ENCODE measurements around the gene LRTM2.

Gene LRTM2

DNA sequence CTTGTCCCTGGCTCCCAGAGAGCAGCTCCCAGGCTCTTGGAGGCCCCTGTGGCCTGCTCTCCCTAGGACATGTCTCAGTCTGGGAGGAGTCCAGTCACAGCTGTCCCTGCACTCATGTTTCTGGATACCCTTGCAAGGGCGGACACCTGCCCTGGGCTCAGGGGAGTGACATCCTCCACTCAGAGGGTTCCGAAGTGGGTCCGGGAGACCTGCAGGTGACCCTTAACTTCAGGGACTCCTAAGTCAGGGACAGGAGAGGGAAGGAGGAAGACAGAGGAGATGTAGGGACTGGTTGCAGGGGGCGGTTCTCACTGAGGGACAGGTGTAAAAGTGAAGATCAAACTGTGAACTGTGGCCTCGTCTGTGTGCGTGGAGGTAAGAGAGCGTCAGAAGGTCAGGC lies 60.5 kb downstream of the LRTM2 start:
- H3K27ac ChIP-seq (ENCODE audit: insufficient read depth in 1 of 2, low read depth in 1 of 2, low read length in 2 of 2, poor library complexity in 1 of 2, severe bottlenecking in 2 of 2), result no peak overlapping the region
- no peaks in the 10 kb centered on the region for H3K36me3 ChIP-seq (ENCODE audit: control insufficient read depth in 4 of 4, insufficient read depth in 4 of 4, low read length in 3 of 4)
- ChIA-PET CTCF (no interaction called here), POLR2A (no interaction called here)
- WGBS (ENCODE audit: insufficient coverage), result 95% methylated on average over 6 of the region's 7 CpGs
- H3K27me3 ChIP-seq (replicated peaks in 2 of 5; ENCODE audit: control insufficient read depth in 4 of 5, insufficient read depth in 5 of 5, low read length in 4 of 5), result no peaks in the 10 kb centered on the region
- H3K4me1 ChIP-seq (ENCODE audit: control extremely low read depth in 1 of 4, control insufficient read depth in 4 of 4, insufficient read depth in 4 of 4, low read length in 3 of 4), result no peaks in the 10 kb centered on the region
- H3K9me3 ChIP-seq (ENCODE audit: control extremely low read depth in 1 of 5, control insufficient read depth in 4 of 5, insufficient read depth in 2 of 5, low read depth in 1 of 5, low read length in 4 of 5), result no peaks in the 10 kb centered on the region
- no peak for DNase-seq
- no peak overlapping the region for H3K4me3 ChIP-seq (ENCODE audit: control insufficient read depth in 1 of 7, extremely low read depth in 1 of 7, insufficient read depth in 4 of 7, low read depth in 2 of 7, low read length in 6 of 7)

DNA sequence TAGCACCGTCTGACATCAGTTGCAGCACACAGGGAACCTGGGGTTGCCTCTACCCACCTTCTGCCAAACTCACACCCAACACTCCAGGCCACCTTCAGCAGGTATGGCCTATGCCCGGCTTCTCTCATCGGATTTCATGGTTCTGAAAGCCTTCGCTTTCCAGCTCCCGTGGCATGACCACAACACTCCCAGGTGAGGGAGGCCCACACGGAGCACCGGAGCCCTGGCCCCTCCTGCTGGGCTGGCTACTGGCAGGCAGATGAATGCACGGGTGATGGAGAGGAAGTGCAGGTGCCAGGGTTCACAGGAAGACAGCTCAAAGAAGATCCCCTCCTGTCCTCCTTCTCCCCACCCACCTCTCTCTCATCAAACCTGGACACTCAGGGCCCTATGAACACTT lies 60.9 kb downstream of the LRTM2 start:
- Histone ChIP-seq H3K27ac (ENCODE audit: insufficient read depth in 1 of 2, low read depth in 1 of 2, low read length in 2 of 2, poor library complexity in 1 of 2, severe bottlenecking in 2 of 2) (no peak overlapping the region), H3K27me3 (replicated peaks in 2 of 5; ENCODE audit: control insufficient read depth in 4 of 5, insufficient read depth in 5 of 5, low read length in 4 of 5) (no peaks in the 10 kb centered on the region), H3K9me3 (ENCODE audit: control extremely low read depth in 1 of 5, control insufficient read depth in 4 of 5, insufficient read depth in 2 of 5, low read depth in 1 of 5, low read length in 4 of 5) (no peaks in the 10 kb centered on the region), H3K36me3 (ENCODE audit: control insufficient read depth in 4 of 4, insufficient read depth in 4 of 4, low read length in 3 of 4) (no peaks in the 10 kb centered on the region), H3K4me1 (ENCODE audit: control extremely low read depth in 1 of 4, control insufficient read depth in 4 of 4, insufficient read depth in 4 of 4, low read length in 3 of 4) (no peaks in the 10 kb centered on the region), H3K4me3 (ENCODE audit: control insufficient read depth in 1 of 7, extremely low read depth in 1 of 7, insufficient read depth in 4 of 7, low read depth in 2 of 7, low read length in 6 of 7) (no peak overlapping the region)
- CTCF ChIA-PET, result no interaction called here
- DNase-seq, result no peak
- 97% methylated on average over 7 of the region's 8 CpGs for WGBS (ENCODE audit: insufficient coverage)
- POLR2A ChIA-PET, result no interaction called here

DNA sequence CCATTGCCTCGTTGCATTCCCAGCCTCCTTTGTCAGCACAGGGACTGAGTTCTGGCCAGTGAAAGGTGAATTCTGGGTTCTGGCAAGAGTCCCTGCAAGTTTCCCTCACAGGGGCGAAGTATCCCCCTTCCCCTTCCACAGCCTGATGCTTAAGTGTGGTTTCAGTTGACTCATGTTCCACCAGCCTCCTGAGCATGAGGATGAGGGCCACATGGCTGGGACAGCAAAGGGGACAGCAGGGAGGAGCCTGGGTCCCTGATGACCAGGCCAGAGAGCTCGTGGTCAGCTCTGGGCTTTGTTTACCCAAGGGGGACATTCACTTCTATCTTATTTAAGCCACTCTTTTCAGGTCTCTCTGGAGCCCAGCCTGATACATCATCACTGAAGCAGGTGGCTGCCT lies 61.6 kb downstream of the LRTM2 start:
- Histone ChIP-seq H3K36me3 (ENCODE audit: control insufficient read depth in 4 of 4, insufficient read depth in 4 of 4, low read length in 3 of 4) (no peaks in the 10 kb centered on the region), H3K27me3 (replicated peaks in 2 of 5; ENCODE audit: control insufficient read depth in 4 of 5, insufficient read depth in 5 of 5, low read length in 4 of 5) (no peaks in the 10 kb centered on the region), H3K27ac (ENCODE audit: insufficient read depth in 1 of 2, low read depth in 1 of 2, low read length in 2 of 2, poor library complexity in 1 of 2, severe bottlenecking in 2 of 2) (no peak overlapping the region), H3K4me1 (ENCODE audit: control extremely low read depth in 1 of 4, control insufficient read depth in 4 of 4, insufficient read depth in 4 of 4, low read length in 3 of 4) (no peaks in the 10 kb centered on the region), H3K9me3 (ENCODE audit: control extremely low read depth in 1 of 5, control insufficient read depth in 4 of 5, insufficient read depth in 2 of 5, low read depth in 1 of 5, low read length in 4 of 5) (peaks cover 0 to 1% (median 0%) of the 10 kb centered on the region in 5 experiments), H3K4me3 (ENCODE audit: control insufficient read depth in 1 of 7, extremely low read depth in 1 of 7, insufficient read depth in 4 of 7, low read depth in 2 of 7, low read length in 6 of 7) (no peak overlapping the region)
- CTCF ChIA-PET, result no interaction called here
- POLR2A ChIA-PET, result no interaction called here
- WGBS (ENCODE audit: insufficient coverage), result 100% methylated on average over 2 of the region's 3 CpGs
- DNase-seq, result no peak

DNA sequence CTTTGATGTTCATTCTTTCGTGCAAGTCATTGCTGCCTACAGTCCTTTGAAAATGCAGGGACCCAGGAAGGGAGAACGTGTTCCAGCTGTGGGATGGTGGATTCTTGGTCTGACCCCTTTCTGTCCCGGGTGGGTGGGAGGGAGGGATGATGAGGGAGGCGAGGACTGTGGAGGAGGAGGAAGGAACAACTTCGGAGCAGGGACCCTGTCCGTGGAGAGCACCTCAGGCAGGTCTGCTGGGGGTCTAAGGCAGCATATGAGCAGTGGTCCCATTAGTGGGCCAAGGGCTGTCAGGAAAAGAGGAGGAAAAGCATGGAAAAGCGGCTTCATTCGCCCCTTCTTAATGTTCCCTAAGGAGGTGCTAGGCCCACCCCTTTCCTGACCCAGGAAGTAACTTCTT lies 62.0 kb downstream of the LRTM2 start:
- ChIA-PET CTCF (no interaction called here), POLR2A (no interaction called here)
- H3K9me3 ChIP-seq (ENCODE audit: control extremely low read depth in 1 of 5, control insufficient read depth in 4 of 5, insufficient read depth in 2 of 5, low read depth in 1 of 5, low read length in 4 of 5), result peaks cover 0 to 5% (median 0%) of the 10 kb centered on the region in 5 experiments
- no peaks in the 10 kb centered on the region for H3K4me1 ChIP-seq (ENCODE audit: control extremely low read depth in 1 of 4, control insufficient read depth in 4 of 4, insufficient read depth in 4 of 4, low read length in 3 of 4)
- no peak for DNase-seq
- WGBS (ENCODE audit: insufficient coverage), result 94% methylated on average over 5 of the region's 8 CpGs
- no peak overlapping the region for H3K4me3 ChIP-seq (ENCODE audit: control insufficient read depth in 1 of 7, extremely low read depth in 1 of 7, insufficient read depth in 4 of 7, low read depth in 2 of 7, low read length in 6 of 7)
- H3K27ac ChIP-seq (ENCODE audit: insufficient read depth in 1 of 2, low read depth in 1 of 2, low read length in 2 of 2, poor library complexity in 1 of 2, severe bottlenecking in 2 of 2), result no peak overlapping the region
- no peaks in the 10 kb centered on the region for H3K27me3 ChIP-seq (replicated peaks in 2 of 5; ENCODE audit: control insufficient read depth in 4 of 5, insufficient read depth in 5 of 5, low read length in 4 of 5)
- no peaks in the 10 kb centered on the region for H3K36me3 ChIP-seq (ENCODE audit: control insufficient read depth in 4 of 4, insufficient read depth in 4 of 4, low read length in 3 of 4)

DNA sequence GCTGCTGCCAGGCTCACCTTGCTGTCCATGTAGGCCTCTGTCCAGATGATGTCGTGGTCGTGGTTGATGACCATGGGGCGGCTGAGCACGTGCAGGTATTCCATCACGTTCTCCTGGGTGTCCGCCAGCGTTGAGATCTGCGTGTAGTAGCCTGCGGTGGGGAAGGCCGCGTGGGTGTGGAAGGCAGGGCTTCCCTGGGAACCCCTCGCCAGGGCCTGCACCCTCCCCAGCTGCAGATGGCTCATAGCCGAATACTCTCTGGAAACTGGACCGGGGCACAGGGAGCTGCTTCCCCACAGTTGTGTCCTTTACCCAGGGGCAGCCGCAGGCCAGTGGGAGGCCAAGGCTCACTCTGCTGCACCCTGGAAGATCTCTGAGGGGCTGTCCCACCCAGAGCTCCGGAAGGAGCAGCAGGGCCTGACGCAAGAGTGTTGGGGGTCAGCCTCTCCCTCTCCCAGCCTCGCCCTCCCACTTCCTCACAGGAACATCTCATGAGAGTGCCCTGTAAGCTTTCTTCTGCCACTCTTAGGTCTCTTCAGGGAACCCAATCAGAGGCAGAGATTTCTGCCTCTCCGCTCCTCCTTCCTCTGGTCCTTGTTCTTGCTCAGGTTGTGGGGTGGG lies 62.6 kb downstream of the LRTM2 start:
- no peak overlapping the region for H3K4me3 ChIP-seq (ENCODE audit: control insufficient read depth in 1 of 7, extremely low read depth in 1 of 7, insufficient read depth in 4 of 7, low read depth in 2 of 7, low read length in 6 of 7)
- H3K9me3 ChIP-seq (ENCODE audit: control extremely low read depth in 1 of 5, control insufficient read depth in 4 of 5, insufficient read depth in 2 of 5, low read depth in 1 of 5, low read length in 4 of 5), result peaks cover 0 to 6% (median under 1%) of the 10 kb centered on the region in 5 experiments
- ChIA-PET POLR2A (no interaction called here), CTCF (interaction anchor here (0.5 kb wide), 1 partner anchor 41 kb away, joined by 3 read pairs; no protein-coding TSS in a partner anchor)
- H3K4me1 ChIP-seq (ENCODE audit: control extremely low read depth in 1 of 4, control insufficient read depth in 4 of 4, insufficient read depth in 4 of 4, low read length in 3 of 4), result no peaks in the 10 kb centered on the region
- no peaks in the 10 kb centered on the region for H3K27me3 ChIP-seq (replicated peaks in 2 of 5; ENCODE audit: control insufficient read depth in 4 of 5, insufficient read depth in 5 of 5, low read length in 4 of 5)
- WGBS (ENCODE audit: insufficient coverage), result 97% methylated on average over 19 of the region's 19 CpGs
- no peak overlapping the region for H3K27ac ChIP-seq (ENCODE audit: insufficient read depth in 1 of 2, low read depth in 1 of 2, low read length in 2 of 2, poor library complexity in 1 of 2, severe bottlenecking in 2 of 2)
- H3K36me3 ChIP-seq (ENCODE audit: control insufficient read depth in 4 of 4, insufficient read depth in 4 of 4, low read length in 3 of 4), result no peaks in the 10 kb centered on the region
- DNase-seq, result no peak

DNA sequence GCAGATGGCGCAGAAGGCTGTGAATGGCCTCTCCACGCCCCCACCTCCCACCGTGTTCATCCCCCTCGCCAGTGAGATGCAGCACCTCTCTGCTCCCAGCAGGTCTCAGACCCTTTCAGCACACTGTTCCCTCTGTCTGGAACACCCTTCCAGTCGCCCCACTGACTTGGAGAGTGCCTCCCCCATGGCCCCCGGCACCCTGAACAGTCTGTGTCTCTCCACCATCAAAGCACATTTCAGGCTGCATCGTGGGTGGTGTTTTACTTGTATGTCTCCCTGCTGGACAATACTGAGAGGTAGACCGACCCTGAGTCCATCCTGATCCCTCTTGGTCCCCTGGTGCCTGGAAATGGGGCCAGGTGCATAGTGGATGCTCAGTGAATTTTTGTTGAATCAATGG lies 63.1 kb downstream of the LRTM2 start:
- WGBS (ENCODE audit: insufficient coverage), result 84% methylated on average over 4 of the region's 8 CpGs
- ChIA-PET CTCF (no interaction called here), POLR2A (no interaction called here)
- Histone ChIP-seq H3K27ac (ENCODE audit: insufficient read depth in 1 of 2, low read depth in 1 of 2, low read length in 2 of 2, poor library complexity in 1 of 2, severe bottlenecking in 2 of 2) (no peak overlapping the region), H3K4me1 (ENCODE audit: control extremely low read depth in 1 of 4, control insufficient read depth in 4 of 4, insufficient read depth in 4 of 4, low read length in 3 of 4) (no peaks in the 10 kb centered on the region), H3K9me3 (ENCODE audit: control extremely low read depth in 1 of 5, control insufficient read depth in 4 of 5, insufficient read depth in 2 of 5, low read depth in 1 of 5, low read length in 4 of 5) (peaks cover 0 to 10% (median 3%) of the 10 kb centered on the region in 5 experiments), H3K27me3 (replicated peaks in 2 of 5; ENCODE audit: control insufficient read depth in 4 of 5, insufficient read depth in 5 of 5, low read length in 4 of 5) (no peaks in the 10 kb centered on the region), H3K4me3 (ENCODE audit: control insufficient read depth in 1 of 7, extremely low read depth in 1 of 7, insufficient read depth in 4 of 7, low read depth in 2 of 7, low read length in 6 of 7) (no peak overlapping the region), H3K36me3 (ENCODE audit: control insufficient read depth in 4 of 4, insufficient read depth in 4 of 4, low read length in 3 of 4) (no peaks in the 10 kb centered on the region)
- no peak for DNase-seq

DNA sequence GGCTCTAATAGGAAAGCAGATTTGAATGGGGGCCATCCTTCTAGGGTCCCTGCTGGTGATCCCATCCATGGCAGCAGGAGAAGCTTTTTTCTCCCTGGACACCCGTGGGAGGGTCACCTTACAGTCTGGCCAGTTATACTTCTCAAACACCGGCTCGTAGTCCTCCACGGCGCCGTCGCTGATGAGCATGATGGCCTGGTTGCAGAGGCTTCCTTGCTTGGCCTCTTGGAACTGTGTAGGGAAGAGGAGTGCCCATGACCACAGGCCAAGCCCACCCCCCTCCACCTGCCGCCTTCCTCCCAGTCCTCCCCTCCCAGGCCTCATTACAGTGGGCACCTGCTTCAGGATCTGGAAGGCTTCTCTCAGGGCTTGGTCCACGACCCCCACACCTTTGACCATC lies 64.3 kb downstream of the LRTM2 start:
- no peak overlapping the region for H3K27ac ChIP-seq (ENCODE audit: insufficient read depth in 1 of 2, low read depth in 1 of 2, low read length in 2 of 2, poor library complexity in 1 of 2, severe bottlenecking in 2 of 2)
- DNase-seq, result no peak
- POLR2A ChIA-PET, result no interaction called here
- H3K4me1 ChIP-seq (ENCODE audit: control extremely low read depth in 1 of 4, control insufficient read depth in 4 of 4, insufficient read depth in 4 of 4, low read length in 3 of 4), result no peaks in the 10 kb centered on the region
- H3K36me3 ChIP-seq (ENCODE audit: control insufficient read depth in 4 of 4, insufficient read depth in 4 of 4, low read length in 3 of 4), result no peaks in the 10 kb centered on the region
- H3K9me3 ChIP-seq (ENCODE audit: control extremely low read depth in 1 of 5, control insufficient read depth in 4 of 5, insufficient read depth in 2 of 5, low read depth in 1 of 5, low read length in 4 of 5), result peaks cover 0 to 10% (median 4%) of the 10 kb centered on the region in 5 experiments
- H3K27me3 ChIP-seq (replicated peaks in 2 of 5; ENCODE audit: control insufficient read depth in 4 of 5, insufficient read depth in 5 of 5, low read length in 4 of 5), result no peaks in the 10 kb centered on the region
- no peak overlapping the region for H3K4me3 ChIP-seq (ENCODE audit: control insufficient read depth in 1 of 7, extremely low read depth in 1 of 7, insufficient read depth in 4 of 7, low read depth in 2 of 7, low read length in 6 of 7)
- CTCF ChIA-PET, result no interaction called here
- WGBS (ENCODE audit: insufficient coverage), result no CpG with 5 or more reads among the region's 9 CpGs
